Panc1 (cell line): ENCODE results near the gene SLC2A11. TPM values are rescaled to one million over a fixed set of nuclear protein-coding genes. Genes with fewer than 3 reads are reported as not detected.

Source experiments
- ATAC-seq: fragments of 200-7000 bp; cut with Tn5 transposase; 2 replicates; pipeline ENCODE4 v1.9.1; 2020; ENCODE audit warnings: mild to moderate bottlenecking, moderate library complexity
- BruUV-seq: library from RNA; stranded (reverse); fragments of 400-500 nt; replicated peaks from 2 replicates; lab custom pipeline; 2021; lab: Mats Ljungman, UMichigan
- CTCF ChIA-PET: fragments of 300-600 bp; sonication (Branson Sonifier 250); formaldehyde crosslinking; loops from one replicate; lab custom pipeline; 2022; ENCODE audit warnings: antibody characterized with exemption; lab: Charles Lee
- POLR2A ChIA-PET: fragments of 300-600 bp; sonication (Branson Sonifier 250); formaldehyde crosslinking; loops from one replicate; lab custom pipeline; 2022; ENCODE audit warnings: antibody characterized with exemption; lab: Charles Lee
- DNase-seq: peaks from one replicate; pipeline ENCODE4 v3.0.0-alpha.2; 2010; ENCODE audit warnings: low read depth, low spot score
- H3K27ac ChIP-seq: 2 replicates; pipeline ENCODE4 v1.5.1; 2011; ENCODE audit warnings: mild to moderate bottlenecking, low read length, inconsistent platforms
- H3K27me3 ChIP-seq: fragments of 200-500 bp; sonication (Bioruptor generic); 2 replicates; pipeline ENCODE4 v1.6.0; 2014; ENCODE audit warnings: low read length, inconsistent platforms; ENCODE audit not compliant: control insufficient read depth, insufficient read depth
- H3K36me3 ChIP-seq: fragments of 200-500 bp; sonication (Bioruptor generic); 2 replicates; pipeline ENCODE4 v1.5.1; 2014; ENCODE audit warnings: inconsistent platforms, mild to moderate bottlenecking, low read length, moderate library complexity; ENCODE audit not compliant: control insufficient read depth, insufficient read depth
- H3K4me1 ChIP-seq: 2 replicates; pipeline ENCODE4 v1.5.1; 2011; ENCODE audit warnings: inconsistent platforms, mild to moderate bottlenecking, low read length, moderate library complexity; ENCODE audit not compliant: control insufficient read depth, insufficient read depth
- H3K4me3 ChIP-seq, 2 experiments: 2 replicates each; pipeline ENCODE4 v1.5.1; 2011 to 2012; ENCODE audit warnings: low read depth in 2 of 2, low read length in 2 of 2, mild to moderate bottlenecking in 2 of 2, inconsistent platforms in 1 of 2, moderate library complexity in 1 of 2
- H3K9me3 ChIP-seq: fragments of 200-500 bp; sonication (Bioruptor generic); 2 replicates; pipeline ENCODE4 v1.5.1; 2014; ENCODE audit warnings: low read depth, mild to moderate bottlenecking, inconsistent platforms, low read length, moderate library complexity; ENCODE audit not compliant: control insufficient read depth, insufficient read depth
- POLR2AphosphoS5 ChIP-seq: IDR thresholded peaks from 2 replicates; pipeline ENCODE4 v1.6.1; 2012; ENCODE audit warnings: mild to moderate bottlenecking, low read depth, low read length, moderate library complexity
- SIN3A ChIP-seq: IDR thresholded peaks from 2 replicates; pipeline ENCODE4 v1.6.1; 2012; ENCODE audit warnings: low read depth, mild to moderate bottlenecking, low read length, moderate library complexity, borderline replicate concordance; ENCODE audit not compliant: insufficient read depth
- TCF7L2 ChIP-seq: IDR thresholded peaks from 2 replicates; pipeline ENCODE4 v1.6.1; 2011; ENCODE audit warnings: mild to moderate bottlenecking, low read depth, low read length, inconsistent platforms
- in situ Hi-C: cut with HindIII; loops from 2 replicates; pipeline ENCODE4 v1.10.0; 2016; ENCODE audit warnings: low sequenced_read_pairs, low pct_unique_long_range_greater_than_20kb
- intact Hi-C: fragments of 100-400 bp; cut with micrococcal nuclease; formaldehyde crosslinking; loops from one replicate; pipeline ENCODE4 v1.10.0; 2022; ENCODE audit not compliant: unreplicated experiment
- total RNA-seq: library from RNA; stranded (reverse); gene quantifications from one replicate; pipeline ENCODE4 v1.2.1, GENCODE V29; 2021; ENCODE audit not compliant: unreplicated experiment
- TF ChIP-seq, protein P1 (sequence below): fragments of 450-650 bp; IDR thresholded peaks from 2 replicates; pipeline ENCODE4 v1.5.1; 2017; ENCODE audit warnings: mild to moderate bottlenecking
- TF ChIP-seq, protein P2 (sequence below), 2 experiments: IDR thresholded peaks; 2 replicates each; pipeline ENCODE4 v1.6.1; 2011 to 2012; ENCODE audit warnings: low read depth in 2 of 2, control low read depth in 1 of 2, low read length in 1 of 2, mild to moderate bottlenecking in 1 of 2, moderate library complexity in 1 of 2; ENCODE audit not compliant: insufficient read depth in 1 of 2

Gene SLC2A11
- total RNA-seq, 1 experiment from 2014 or later = 33.8 TPM

- no peak overlapping the region for H3K4me3 ChIP-seq
- POLR2A ChIA-PET = no interaction called here
- DNase-seq (no peak), ATAC-seq (no peak)
- H3K4me1 ChIP-seq = no peaks in the 10 kb centered on the region
- in situ Hi-C loops (no loop called here), intact Hi-C loops (no loop called here)
- no peaks in the 10 kb centered on the region for H3K9me3 ChIP-seq
- H3K36me3 ChIP-seq = no peaks in the 10 kb centered on the region
- no peak for TF ChIP-seq SIN3A
- no TSS peak for BruUV-seq
- CTCF ChIA-PET = no interaction called here
- no peaks in the 10 kb centered on the region for H3K27me3 ChIP-seq
- H3K27ac ChIP-seq = no peak overlapping the region
Observed at GRCh38 chr22:23825246-23825905, 32.3 kb upstream of the SLC2A11 start.

- CTCF ChIA-PET = no interaction called here
- H3K27ac ChIP-seq = no peak overlapping the region
- ATAC-seq = no peak
Observed at GRCh38 chr22:23826510-23827350, 30.9 kb upstream of the SLC2A11 start.

More at GRCh38 chr22:23826510-23827350, 30.9 kb upstream of the SLC2A11 start:
- Histone ChIP-seq H3K9me3 (no peaks in the 10 kb centered on the region), H3K4me1 (no peaks in the 10 kb centered on the region), H3K36me3 (no peaks in the 10 kb centered on the region), H3K27me3 (no peaks in the 10 kb centered on the region), H3K4me3 (no peak overlapping the region)
- no TSS peak for BruUV-seq
- TF ChIP-seq POLR2AphosphoS5 (no peak), SIN3A (no peak), TCF7L2 (no peak)
- TF ChIP-seq, protein P1, sequence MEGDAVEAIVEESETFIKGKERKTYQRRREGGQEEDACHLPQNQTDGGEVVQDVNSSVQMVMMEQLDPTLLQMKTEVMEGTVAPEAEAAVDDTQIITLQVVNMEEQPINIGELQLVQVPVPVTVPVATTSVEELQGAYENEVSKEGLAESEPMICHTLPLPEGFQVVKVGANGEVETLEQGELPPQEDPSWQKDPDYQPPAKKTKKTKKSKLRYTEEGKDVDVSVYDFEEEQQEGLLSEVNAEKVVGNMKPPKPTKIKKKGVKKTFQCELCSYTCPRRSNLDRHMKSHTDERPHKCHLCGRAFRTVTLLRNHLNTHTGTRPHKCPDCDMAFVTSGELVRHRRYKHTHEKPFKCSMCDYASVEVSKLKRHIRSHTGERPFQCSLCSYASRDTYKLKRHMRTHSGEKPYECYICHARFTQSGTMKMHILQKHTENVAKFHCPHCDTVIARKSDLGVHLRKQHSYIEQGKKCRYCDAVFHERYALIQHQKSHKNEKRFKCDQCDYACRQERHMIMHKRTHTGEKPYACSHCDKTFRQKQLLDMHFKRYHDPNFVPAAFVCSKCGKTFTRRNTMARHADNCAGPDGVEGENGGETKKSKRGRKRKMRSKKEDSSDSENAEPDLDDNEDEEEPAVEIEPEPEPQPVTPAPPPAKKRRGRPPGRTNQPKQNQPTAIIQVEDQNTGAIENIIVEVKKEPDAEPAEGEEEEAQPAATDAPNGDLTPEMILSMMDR = no peak
- TF ChIP-seq, protein P2, sequence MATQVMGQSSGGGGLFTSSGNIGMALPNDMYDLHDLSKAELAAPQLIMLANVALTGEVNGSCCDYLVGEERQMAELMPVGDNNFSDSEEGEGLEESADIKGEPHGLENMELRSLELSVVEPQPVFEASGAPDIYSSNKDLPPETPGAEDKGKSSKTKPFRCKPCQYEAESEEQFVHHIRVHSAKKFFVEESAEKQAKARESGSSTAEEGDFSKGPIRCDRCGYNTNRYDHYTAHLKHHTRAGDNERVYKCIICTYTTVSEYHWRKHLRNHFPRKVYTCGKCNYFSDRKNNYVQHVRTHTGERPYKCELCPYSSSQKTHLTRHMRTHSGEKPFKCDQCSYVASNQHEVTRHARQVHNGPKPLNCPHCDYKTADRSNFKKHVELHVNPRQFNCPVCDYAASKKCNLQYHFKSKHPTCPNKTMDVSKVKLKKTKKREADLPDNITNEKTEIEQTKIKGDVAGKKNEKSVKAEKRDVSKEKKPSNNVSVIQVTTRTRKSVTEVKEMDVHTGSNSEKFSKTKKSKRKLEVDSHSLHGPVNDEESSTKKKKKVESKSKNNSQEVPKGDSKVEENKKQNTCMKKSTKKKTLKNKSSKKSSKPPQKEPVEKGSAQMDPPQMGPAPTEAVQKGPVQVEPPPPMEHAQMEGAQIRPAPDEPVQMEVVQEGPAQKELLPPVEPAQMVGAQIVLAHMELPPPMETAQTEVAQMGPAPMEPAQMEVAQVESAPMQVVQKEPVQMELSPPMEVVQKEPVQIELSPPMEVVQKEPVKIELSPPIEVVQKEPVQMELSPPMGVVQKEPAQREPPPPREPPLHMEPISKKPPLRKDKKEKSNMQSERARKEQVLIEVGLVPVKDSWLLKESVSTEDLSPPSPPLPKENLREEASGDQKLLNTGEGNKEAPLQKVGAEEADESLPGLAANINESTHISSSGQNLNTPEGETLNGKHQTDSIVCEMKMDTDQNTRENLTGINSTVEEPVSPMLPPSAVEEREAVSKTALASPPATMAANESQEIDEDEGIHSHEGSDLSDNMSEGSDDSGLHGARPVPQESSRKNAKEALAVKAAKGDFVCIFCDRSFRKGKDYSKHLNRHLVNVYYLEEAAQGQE (IDR thresholded peaks at IDR 0.05; ENCODE audit: insufficient read depth in 1 of 2, low read depth in 2 of 2, low read length in 1 of 2) = no peak
- POLR2A ChIA-PET = no interaction called here
- no peak for DNase-seq
- in situ Hi-C loops (no loop called here), intact Hi-C loops (no loop called here)
